ENCODE measurements around the gene USP3. TPM values are rescaled to one million over a fixed set of nuclear protein-coding genes. Genes with fewer than 3 reads are reported as not detected.

Gene USP3
- total RNA-seq, 4 donors from 2014 or later = 74.0 to 90.9 (median 75.5) TPM

- TF ChIP-seq CTCF (IDR thresholded peaks at IDR 0.05; ENCODE audit: low read depth) = no peak
Observed at GRCh38 chr15:63519548-63520178, 15.3 kb downstream of the USP3 start.

GRCh38 chr15:63522225-63522578, 17.8 kb downstream of the USP3 start:
- TF ChIP-seq CTCF (IDR thresholded peaks at IDR 0.05; ENCODE audit: low read depth) = no peak

- TF ChIP-seq CTCF (IDR thresholded peaks at IDR 0.05; ENCODE audit: low read depth) = no peak
Observed at GRCh38 chr15:63523306-63523990, 19.1 kb downstream of the USP3 start.

- TF ChIP-seq CTCF (IDR thresholded peaks at IDR 0.05; ENCODE audit: low read depth) = no peak
Observed at GRCh38 chr15:63524316-63525015, 20.1 kb downstream of the USP3 start.

- no peak for TF ChIP-seq CTCF (IDR thresholded peaks at IDR 0.05; ENCODE audit: low read depth)
Observed at GRCh38 chr15:63526401-63526800, 22.0 kb downstream of the USP3 start.

GRCh38 chr15:63528138-63528659, 23.8 kb downstream of the USP3 start:
- no peak for TF ChIP-seq CTCF (IDR thresholded peaks at IDR 0.05; ENCODE audit: low read depth)

- no peak for TF ChIP-seq CTCF (IDR thresholded peaks at IDR 0.05; ENCODE audit: low read depth)
Observed at GRCh38 chr15:63530235-63530634, 25.8 kb downstream of the USP3 start.
